ENCODE data around the gene CHST8.

Gene CHST8

GRCh38 chr19:33737681-33738371, 116.1 kb downstream of the CHST8 start:
- Mint-ChIP-seq H3K36me3 (ENCODE audit: low read depth) (no peaks in the 10 kb centered on the region), H3K4me3 (no peak overlapping the region)

GRCh38 chr19:33740811-33741396, 119.2 kb downstream of the CHST8 start:
- Mint-ChIP-seq H3K4me3 (no peak overlapping the region), H3K27me3 (no peaks in the 10 kb centered on the region), H3K36me3 (ENCODE audit: low read depth) (no peaks in the 10 kb centered on the region), H3K9me3 (no peaks in the 10 kb centered on the region), H3K27ac (no peak overlapping the region), H3K4me1 (ENCODE audit: low read depth) (no peaks in the 10 kb centered on the region)
- intact Hi-C loops (cut with micrococcal nuclease) = no loop called here

More at GRCh38 chr19:33737681-33738371, 116.1 kb downstream of the CHST8 start:
- intact Hi-C loops (cut with micrococcal nuclease) = no loop called here
- Mint-ChIP-seq H3K27ac (no peak overlapping the region), H3K27me3 (peaks cover 3% of the 10 kb centered on the region), H3K9me3 (no peaks in the 10 kb centered on the region), H3K4me1 (ENCODE audit: low read depth) (no peaks in the 10 kb centered on the region)

GRCh38 chr19:33745297-33745696, 123.5 kb downstream of the CHST8 start:
- Mint-ChIP-seq H3K9me3 (no peaks in the 10 kb centered on the region), H3K4me1 (ENCODE audit: low read depth) (no peaks in the 10 kb centered on the region), H3K27ac (no peak overlapping the region), H3K36me3 (ENCODE audit: low read depth) (no peaks in the 10 kb centered on the region), H3K4me3 (no peak overlapping the region), H3K27me3 (no peaks in the 10 kb centered on the region)
- intact Hi-C loops (cut with micrococcal nuclease) = no loop called here

- H3K27ac Mint-ChIP-seq = no peak overlapping the region
- no peaks in the 10 kb centered on the region for H3K36me3 Mint-ChIP-seq (ENCODE audit: low read depth)
- H3K4me3 Mint-ChIP-seq = no peak overlapping the region
- no peaks in the 10 kb centered on the region for H3K27me3 Mint-ChIP-seq
- intact Hi-C loops (cut with micrococcal nuclease) = no loop called here
- no peaks in the 10 kb centered on the region for H3K4me1 Mint-ChIP-seq (ENCODE audit: low read depth)
- no peaks in the 10 kb centered on the region for H3K9me3 Mint-ChIP-seq
These were observed 124.4 kb downstream of the CHST8 start for GRCh38 chr19:33746159-33746558.

- Mint-ChIP-seq H3K27me3 (no peaks in the 10 kb centered on the region), H3K4me1 (ENCODE audit: low read depth) (no peaks in the 10 kb centered on the region), H3K4me3 (no peak overlapping the region), H3K36me3 (ENCODE audit: low read depth) (no peaks in the 10 kb centered on the region), H3K9me3 (no peaks in the 10 kb centered on the region), H3K27ac (no peak overlapping the region)
- intact Hi-C loops (cut with micrococcal nuclease) = no loop called here
These were observed 125.5 kb downstream of the CHST8 start for GRCh38 chr19:33747273-33747672.

- Mint-ChIP-seq H3K27me3 (no peaks in the 10 kb centered on the region), H3K36me3 (ENCODE audit: low read depth) (no peaks in the 10 kb centered on the region), H3K27ac (no peak overlapping the region), H3K9me3 (no peaks in the 10 kb centered on the region), H3K4me3 (no peak overlapping the region), H3K4me1 (ENCODE audit: low read depth) (no peaks in the 10 kb centered on the region)
- intact Hi-C loops (cut with micrococcal nuclease) = no loop called here
These were observed 126.5 kb downstream of the CHST8 start for GRCh38 chr19:33748231-33748630.

- no peaks in the 10 kb centered on the region for H3K9me3 Mint-ChIP-seq
- no peaks in the 10 kb centered on the region for H3K27me3 Mint-ChIP-seq
- intact Hi-C loops (cut with micrococcal nuclease) = no loop called here
- no peaks in the 10 kb centered on the region for H3K4me1 Mint-ChIP-seq (ENCODE audit: low read depth)
- H3K4me3 Mint-ChIP-seq = no peak overlapping the region
- H3K36me3 Mint-ChIP-seq (ENCODE audit: low read depth) = no peaks in the 10 kb centered on the region
- no peak overlapping the region for H3K27ac Mint-ChIP-seq
These were observed 127.3 kb downstream of the CHST8 start for GRCh38 chr19:33749016-33749415.

GRCh38 chr19:33749619-33750175, 127.9 kb downstream of the CHST8 start:
- intact Hi-C loops (cut with micrococcal nuclease) = no loop called here
- Mint-ChIP-seq H3K9me3 (no peaks in the 10 kb centered on the region), H3K36me3 (ENCODE audit: low read depth) (no peaks in the 10 kb centered on the region), H3K27ac (no peak overlapping the region), H3K4me3 (no peak overlapping the region), H3K4me1 (ENCODE audit: low read depth) (no peaks in the 10 kb centered on the region), H3K27me3 (no peaks in the 10 kb centered on the region)

GRCh38 chr19:33750587-33751435, 129.1 kb downstream of the CHST8 start:
- Mint-ChIP-seq H3K27ac (no peak overlapping the region), H3K36me3 (ENCODE audit: low read depth) (no peaks in the 10 kb centered on the region), H3K4me1 (ENCODE audit: low read depth) (no peaks in the 10 kb centered on the region), H3K9me3 (no peaks in the 10 kb centered on the region), H3K4me3 (no peak overlapping the region), H3K27me3 (no peaks in the 10 kb centered on the region)
- intact Hi-C loops (cut with micrococcal nuclease) = no loop called here

- H3K27me3 Mint-ChIP-seq = no peaks in the 10 kb centered on the region
- H3K4me3 Mint-ChIP-seq = no peak overlapping the region
- H3K4me1 Mint-ChIP-seq (ENCODE audit: low read depth) = no peaks in the 10 kb centered on the region
- no peaks in the 10 kb centered on the region for H3K9me3 Mint-ChIP-seq
- H3K36me3 Mint-ChIP-seq (ENCODE audit: low read depth) = no peaks in the 10 kb centered on the region
- H3K27ac Mint-ChIP-seq = no peak overlapping the region
- intact Hi-C loops (cut with micrococcal nuclease) = no loop called here
These were observed 129.7 kb downstream of the CHST8 start for GRCh38 chr19:33751436-33751770.

- intact Hi-C loops (cut with micrococcal nuclease) = no loop called here
- Mint-ChIP-seq H3K36me3 (ENCODE audit: low read depth) (no peaks in the 10 kb centered on the region), H3K4me1 (ENCODE audit: low read depth) (no peaks in the 10 kb centered on the region), H3K4me3 (no peak overlapping the region), H3K27me3 (no peaks in the 10 kb centered on the region), H3K9me3 (no peaks in the 10 kb centered on the region), H3K27ac (no peak overlapping the region)
These were observed 130.5 kb downstream of the CHST8 start for GRCh38 chr19:33752018-33752800.

GRCh38 chr19:33752945-33753344, 131.2 kb downstream of the CHST8 start:
- no peak overlapping the region for H3K27ac Mint-ChIP-seq
- no peaks in the 10 kb centered on the region for H3K9me3 Mint-ChIP-seq
- H3K4me1 Mint-ChIP-seq (ENCODE audit: low read depth) = no peaks in the 10 kb centered on the region
- intact Hi-C loops (cut with micrococcal nuclease) = no loop called here
- no peak overlapping the region for H3K4me3 Mint-ChIP-seq
- H3K27me3 Mint-ChIP-seq = no peaks in the 10 kb centered on the region
- no peaks in the 10 kb centered on the region for H3K36me3 Mint-ChIP-seq (ENCODE audit: low read depth)

- Mint-ChIP-seq H3K9me3 (no peaks in the 10 kb centered on the region), H3K4me3 (no peak overlapping the region), H3K27ac (no peak overlapping the region), H3K36me3 (ENCODE audit: low read depth) (no peaks in the 10 kb centered on the region), H3K27me3 (no peaks in the 10 kb centered on the region), H3K4me1 (ENCODE audit: low read depth) (no peaks in the 10 kb centered on the region)
- intact Hi-C loops (cut with micrococcal nuclease) = no loop called here
These were observed 132.6 kb downstream of the CHST8 start for GRCh38 chr19:33754361-33754760.
